Neuronal stem cell (in vitro differentiated cells): Measurements from ENCODE around the gene AOC2.

Experiments used
- DNase-seq: peaks from one replicate; pipeline ENCODE4 v3.0.0-alpha.2; 2013; ENCODE audit warnings: low spot score
- H2AFZ ChIP-seq: one replicate; pipeline ENCODE4 v1.6.1; 2013; ENCODE audit warnings: mild to moderate bottlenecking, low read length, inconsistent platforms
- H2AK5ac ChIP-seq: 2 replicates; pipeline ENCODE4 v1.6.1; 2013; ENCODE audit warnings: low read depth, mild to moderate bottlenecking, inconsistent platforms, low read length, moderate library complexity, mixed read lengths
- H2BK120ac ChIP-seq: 2 replicates; pipeline ENCODE4 v1.6.1; 2013; ENCODE audit warnings: low read depth, mild to moderate bottlenecking, inconsistent platforms, low read length, moderate library complexity, mixed read lengths
- H2BK12ac ChIP-seq: one replicate; pipeline ENCODE4 v1.6.1; 2013; ENCODE audit warnings: low read length, inconsistent platforms
- H2BK15ac ChIP-seq: 2 replicates; pipeline ENCODE4 v1.6.1; 2013; ENCODE audit warnings: mild to moderate bottlenecking, low read length, inconsistent platforms, mixed read lengths
- H2BK5ac ChIP-seq: one replicate; pipeline ENCODE4 v1.6.1; 2013; ENCODE audit warnings: inconsistent platforms, mild to moderate bottlenecking, low read length, moderate library complexity
- H3K14ac ChIP-seq: one replicate; pipeline ENCODE4 v1.6.1; 2013; ENCODE audit warnings: low read length, inconsistent platforms
- H3K18ac ChIP-seq: 2 replicates; pipeline ENCODE4 v1.6.1; 2013; ENCODE audit warnings: low read length, inconsistent platforms
- H3K23ac ChIP-seq: 2 replicates; pipeline ENCODE4 v1.6.1; 2013; ENCODE audit warnings: low read depth, mild to moderate bottlenecking, mixed read lengths, low read length, inconsistent platforms; ENCODE audit not compliant: poor library complexity
- H3K27ac ChIP-seq: replicated peaks from 3 replicates; pipeline ENCODE4 v1.5.1; 2013; ENCODE audit warnings: low read length, inconsistent platforms
- H3K27me3 ChIP-seq, 3 experiments: 2 replicates each; pipeline ENCODE4 v1.6.1; 2013; ENCODE audit warnings: low read length in 3 of 3, mild to moderate bottlenecking in 2 of 3, inconsistent platforms in 1 of 3, low read depth in 1 of 3, mixed read lengths in 1 of 3, moderate library complexity in 1 of 3; ENCODE audit not compliant: control insufficient read depth in 3 of 3, insufficient read depth in 3 of 3
- H3K36me3 ChIP-seq, 2 donors: replicated peaks in 1 of 2; 2 replicates each; pipeline ENCODE4 v1.6.1; 2013; ENCODE audit warnings: low read length in 2 of 2; ENCODE audit not compliant: control insufficient read depth in 2 of 2, insufficient read depth in 2 of 2
- H3K4ac ChIP-seq: 2 replicates; pipeline ENCODE4 v1.6.1; 2013; ENCODE audit warnings: inconsistent platforms, mild to moderate bottlenecking, low read length, moderate library complexity
- H3K4me1 ChIP-seq, 2 donors: 1 replicate in 1 of 2; 2 replicates in 1 of 2; pipeline ENCODE4 v1.6.1; 2013; ENCODE audit warnings: low read length in 2 of 2, low read depth in 1 of 2; ENCODE audit not compliant: control insufficient read depth in 2 of 2, insufficient read depth in 1 of 2
- H3K4me2 ChIP-seq: one replicate; pipeline ENCODE4 v1.6.1; 2013; ENCODE audit warnings: mild to moderate bottlenecking, low read length, inconsistent platforms; ENCODE audit not compliant: insufficient read depth, poor library complexity, severe bottlenecking
- H3K4me3 ChIP-seq, 2 donors: 2 replicates each; pipeline ENCODE4 v1.5.1; 2013; ENCODE audit warnings: low read length in 2 of 2, mild to moderate bottlenecking in 2 of 2, inconsistent platforms in 1 of 2, moderate library complexity in 1 of 2
- H3K79me1 ChIP-seq: one replicate; pipeline ENCODE4 v1.6.1; 2013; ENCODE audit warnings: low read depth, mild to moderate bottlenecking, inconsistent platforms, low read length, moderate library complexity
- H3K9ac ChIP-seq: one replicate; pipeline ENCODE4 v1.6.1; 2013; ENCODE audit warnings: mild to moderate bottlenecking, low read depth, low read length, inconsistent platforms; ENCODE audit not compliant: poor library complexity
- H3K9me3 ChIP-seq, 2 donors: replicated peaks in 1 of 2; 2 replicates each; pipeline versions ENCODE3 to v1.6.1; 2013; ENCODE audit warnings: low read length in 2 of 2, mild to moderate bottlenecking in 2 of 2, inconsistent platforms in 1 of 2, low read depth in 1 of 2, mixed read lengths in 1 of 2, moderate library complexity in 1 of 2; ENCODE audit not compliant: control insufficient read depth in 2 of 2, insufficient read depth in 1 of 2
- H4K8ac ChIP-seq: one replicate; pipeline ENCODE4 v1.6.1; 2013; ENCODE audit warnings: low read depth, mild to moderate bottlenecking, inconsistent platforms, low read length, moderate library complexity
- H4K91ac ChIP-seq: one replicate; pipeline ENCODE4 v1.6.1; 2013; ENCODE audit warnings: low read length, low read depth, mild to moderate bottlenecking, inconsistent platforms; ENCODE audit not compliant: poor library complexity
- WGBS, 2 donors: extraction: QIAGEN DNeasy Blood & Tissue Kit; methylation state at CpG; one replicate each; pipeline ENCODE4 v1.1.7; 2013; ENCODE audit warnings: missing lambda C conversion rate in 2 of 2, mixed read lengths in 1 of 2; ENCODE audit not compliant: insufficient read length in 2 of 2, insufficient replicate concordance in 1 of 2; ENCODE audit errors: extremely low coverage in 2 of 2; 5-methylcytosine and 5-hydroxymethylcytosine counted together

Gene AOC2

DNA sequence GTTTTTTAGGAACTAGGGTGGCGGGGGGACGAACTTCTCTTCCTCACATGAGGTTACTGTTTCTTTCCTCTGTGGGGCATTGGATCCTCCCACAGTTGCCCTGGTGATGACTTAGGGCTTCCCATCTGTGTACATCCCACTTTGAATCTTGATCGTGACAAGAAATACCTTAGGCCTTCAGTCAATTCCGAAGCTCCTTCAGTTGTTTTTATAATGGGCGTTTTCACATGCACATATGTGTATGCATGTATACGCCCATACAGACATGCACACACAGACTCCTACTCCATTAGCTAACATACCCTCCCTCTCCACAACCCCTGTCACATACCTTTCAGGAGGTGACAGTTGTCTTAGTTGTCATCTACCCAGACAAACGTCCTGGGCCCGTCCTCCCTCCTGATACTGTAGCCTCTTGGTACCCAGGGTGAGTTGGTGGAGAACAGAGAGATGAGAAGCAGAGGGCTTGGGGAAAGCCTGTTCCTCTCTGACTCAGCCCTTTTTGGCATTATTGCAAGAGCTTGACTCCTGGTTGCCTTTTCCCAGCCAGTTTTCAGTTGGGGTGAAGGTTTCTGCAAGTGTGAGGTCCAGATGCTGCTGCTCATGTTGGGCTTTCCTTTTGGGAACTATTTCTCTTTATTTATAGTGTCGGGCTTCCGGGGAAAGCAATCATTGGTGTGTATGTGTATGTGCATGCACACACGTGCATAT, 2.2 kb upstream of the AOC2 start:
- Histone ChIP-seq H3K4me1 (no peaks in the 10 kb centered on the region), H3K9me3 (no peaks in the 10 kb centered on the region), H3K14ac (no peak overlapping the region), H3K18ac (no peak overlapping the region), H2BK15ac (no peak overlapping the region), H3K36me3 (peaks cover 51 to 85% of the 10 kb centered on the region in 2 donors), H3K9ac (no peak overlapping the region), H3K4me2 (no peak overlapping the region), H2BK5ac (no peak overlapping the region), H4K91ac (no peak overlapping the region), H2AK5ac (no peak overlapping the region), H2BK120ac (no peak overlapping the region), H3K23ac (no peak overlapping the region), H2AFZ (no peak overlapping the region), H3K27ac (no peak overlapping the region), H3K79me1 (no peaks in the 10 kb centered on the region), H4K8ac (no peak overlapping the region), H3K27me3 (no peaks in the 10 kb centered on the region), H3K4ac (no peak overlapping the region), H2BK12ac (no peak overlapping the region), H3K4me3 (no peak overlapping the region)
- no CpG with 5 or more reads among the region's 11 CpGs for WGBS, 2 donors
- no peak for DNase-seq

DNA sequence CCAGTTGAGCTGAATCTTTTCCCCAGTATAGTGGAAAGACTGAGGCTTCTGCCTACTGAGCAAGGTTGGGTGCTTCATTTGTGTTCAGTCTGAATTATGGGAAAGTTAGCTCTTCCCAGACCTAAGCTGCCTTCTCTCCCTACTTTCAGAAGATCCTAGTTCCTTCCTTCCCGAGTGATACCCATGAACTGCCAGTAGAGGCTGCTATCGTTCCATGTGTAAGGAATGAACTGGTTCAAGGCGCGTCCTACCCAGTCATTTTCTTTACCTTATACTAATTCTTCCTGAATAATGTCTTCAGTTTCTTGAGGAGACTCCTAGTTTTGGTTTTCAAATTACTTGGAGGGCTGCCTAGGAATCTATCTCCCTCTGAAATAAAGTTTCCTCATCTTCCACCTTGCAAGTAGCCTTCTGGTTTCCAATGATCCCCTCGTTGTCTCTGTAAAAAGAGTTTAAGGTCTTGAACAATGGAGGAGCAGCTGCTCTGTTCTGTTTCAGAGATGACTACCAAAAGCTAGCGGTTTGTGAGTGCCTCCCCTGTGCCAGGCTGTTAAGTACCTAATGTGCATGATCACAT, 934 bp upstream of the AOC2 start:
- Histone ChIP-seq H3K18ac (no peak overlapping the region), H3K23ac (no peak overlapping the region), H3K79me1 (no peaks in the 10 kb centered on the region), H3K4ac (no peak overlapping the region), H2AK5ac (no peak overlapping the region), H3K4me1 (no peaks in the 10 kb centered on the region), H3K14ac (no peak overlapping the region), H3K9ac (no peak overlapping the region), H3K4me2 (no peak overlapping the region), H2AFZ (no peak overlapping the region), H3K9me3 (no peaks in the 10 kb centered on the region), H2BK15ac (no peak overlapping the region), H2BK120ac (no peak overlapping the region), H4K8ac (no peak overlapping the region), H3K4me3 (no peak overlapping the region), H2BK12ac (no peak overlapping the region), H3K27ac (no peak overlapping the region), H2BK5ac (no peak overlapping the region), H3K36me3 (peaks cover 41 to 73% of the 10 kb centered on the region in 2 donors), H3K27me3 (no peaks in the 10 kb centered on the region), H4K91ac (no peak overlapping the region)
- no CpG with 5 or more reads among the region's 6 CpGs for WGBS, 2 donors
- no peak for DNase-seq

DNA sequence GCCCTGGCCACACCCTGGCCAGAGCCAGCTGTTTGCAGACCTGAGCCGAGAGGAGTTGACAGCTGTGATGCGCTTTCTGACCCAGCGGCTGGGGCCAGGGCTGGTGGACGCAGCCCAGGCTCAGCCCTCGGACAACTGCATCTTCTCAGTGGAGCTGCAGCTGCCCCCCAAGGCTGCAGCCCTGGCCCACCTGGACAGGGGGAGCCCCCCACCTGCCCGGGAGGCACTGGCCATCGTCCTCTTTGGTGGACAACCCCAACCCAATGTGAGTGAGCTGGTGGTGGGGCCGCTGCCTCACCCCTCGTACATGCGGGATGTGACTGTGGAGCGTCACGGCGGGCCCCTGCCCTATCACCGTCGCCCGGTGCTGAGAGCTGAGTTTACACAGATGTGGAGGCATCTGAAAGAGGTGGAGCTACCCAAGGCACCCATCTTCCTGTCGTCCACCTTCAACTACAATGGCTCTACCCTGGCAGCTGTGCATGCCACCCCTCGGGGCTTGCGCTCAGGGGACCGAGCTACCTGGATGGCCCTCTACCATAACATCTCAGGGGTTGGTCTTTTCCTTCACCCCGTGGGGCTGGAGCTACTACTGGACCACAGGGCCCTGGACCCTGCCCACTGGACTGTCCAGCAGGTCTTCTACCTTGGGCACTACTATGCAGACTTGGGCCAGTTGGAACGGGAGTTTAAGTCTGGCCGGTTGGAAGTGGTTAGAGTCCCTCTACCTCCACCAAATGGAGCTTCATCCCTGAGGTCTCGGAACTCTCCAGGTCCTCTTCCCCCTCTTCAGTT, 578 bp downstream of the AOC2 start:
- WGBS, 2 donors = no CpG with 5 or more reads among the region's 24 CpGs
- H3K79me1 ChIP-seq = no peaks in the 10 kb centered on the region
- H2BK5ac ChIP-seq = no peak overlapping the region

DNA sequence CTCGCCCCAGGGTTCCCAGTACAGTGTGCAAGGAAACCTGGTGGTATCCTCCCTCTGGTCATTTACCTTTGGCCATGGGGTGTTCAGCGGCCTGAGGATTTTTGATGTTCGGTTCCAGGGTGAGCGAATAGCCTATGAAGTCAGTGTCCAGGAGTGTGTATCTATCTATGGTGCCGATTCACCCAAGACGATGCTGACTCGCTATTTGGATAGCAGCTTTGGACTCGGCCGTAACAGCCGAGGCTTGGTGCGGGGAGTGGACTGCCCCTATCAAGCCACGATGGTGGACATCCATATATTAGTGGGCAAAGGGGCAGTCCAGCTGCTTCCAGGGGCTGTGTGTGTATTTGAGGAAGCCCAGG, 1.2 kb downstream of the AOC2 start:
- Histone ChIP-seq H2BK12ac (no peak overlapping the region), H3K79me1 (no peaks in the 10 kb centered on the region), H2AK5ac (no peak overlapping the region), H3K18ac (no peak overlapping the region), H3K4ac (no peak overlapping the region), H2BK5ac (peak overlapping the region; percentile 21), H3K27ac (no peak overlapping the region), H3K4me1 (no peaks in the 10 kb centered on the region), H3K4me2 (no peak overlapping the region), H2BK15ac (no peak overlapping the region), H3K14ac (no peak overlapping the region), H3K9ac (no peak overlapping the region), H2BK120ac (no peak overlapping the region), H4K8ac (no peak overlapping the region), H3K23ac (no peak overlapping the region), H3K36me3 (peaks cover 31 to 57% of the 10 kb centered on the region in 2 donors), H3K9me3 (no peaks in the 10 kb centered on the region), H4K91ac (no peak overlapping the region), H2AFZ (no peak overlapping the region), H3K27me3 (no peaks in the 10 kb centered on the region), H3K4me3 (no peak overlapping the region)
- no peak for DNase-seq
- WGBS, 2 donors = no CpG with 5 or more reads among the region's 12 CpGs

More for the DNA sequence above, 578 bp downstream of the AOC2 start:
- Histone ChIP-seq H3K4me1 (no peaks in the 10 kb centered on the region), H2AFZ (no peak overlapping the region), H3K9ac (no peak overlapping the region), H3K4me2 (no peak overlapping the region), H3K18ac (no peak overlapping the region), H3K27ac (no peak overlapping the region), H3K9me3 (no peaks in the 10 kb centered on the region), H2AK5ac (no peak overlapping the region), H3K14ac (no peak overlapping the region), H2BK120ac (no peak overlapping the region), H2BK15ac (no peak overlapping the region), H3K23ac (no peak overlapping the region), H4K8ac (no peak overlapping the region), H3K27me3 (no peaks in the 10 kb centered on the region), H3K36me3 (peaks cover 31 to 60% of the 10 kb centered on the region in 2 donors), H2BK12ac (no peak overlapping the region), H4K91ac (no peak overlapping the region), H3K4ac (no peak overlapping the region), H3K4me3 (no peak overlapping the region)
- DNase-seq = no peak
